H1 (cell line): ENCODE data around the gene COQ2. TPM values are rescaled to one million over a fixed set of nuclear protein-coding genes. Genes with fewer than 3 reads are reported as not detected.

Experiments
- CHD7 ChIP-seq: fragments of 300-600 bp; sonication (generic); IDR thresholded peaks from 2 replicates; pipeline ENCODE4 v1.7.1; 2012; ENCODE audit warnings: low read length, moderate library complexity, mild to moderate bottlenecking, inconsistent platforms; ENCODE audit not compliant: insufficient replicate concordance
- NANOG ChIP-seq: IDR thresholded peaks from 2 replicates; pipeline ENCODE4 v1.6.1; 2011; ENCODE audit warnings: low read length, low read depth, mild to moderate bottlenecking, inconsistent platforms; ENCODE audit not compliant: insufficient read depth, poor library complexity, severe bottlenecking
- TAF1 ChIP-seq: IDR thresholded peaks from 2 replicates; pipeline ENCODE4 v1.6.1; 2011; ENCODE audit warnings: mild to moderate bottlenecking, low read depth, low read length
- polyA plus RNA-seq, 7 experiments: library from polyadenylated mRNA; depleted of rRNA in 3 of 7; stranded (reverse) in 5 of 7; unstranded in 2 of 7; fragments of >200 nt in 5 of 7; fragments of 200-250 nt in 2 of 7; gene quantifications; 1 replicate in 5 of 7; 2 replicates in 1 of 7; 4 replicates in 1 of 7; pipeline versions ENCODE4 v1.2.1 to v1.2.3, GENCODE V29; 2011 to 2013; ENCODE audit warnings: missing spikeins in 2 of 7, mixed read lengths in 2 of 7
- total RNA-seq: library from RNA; stranded (reverse); fragmentation: NEBNext Ultra II Directional; extraction: Animal tissue kit (Norgen Biotek cat#: 25700); gene quantifications from 2 replicates; pipeline ENCODE4 v1.2.1, GENCODE V29; 2021

The COQ2 gene
- total and polyA plus RNA-seq, 2 of the 8 experiments (the other 6 are each of a cell fraction or from before 2014, with no cell fraction given): 21.5 to 22.9 TPM

GRCh38 chr4:83308672-83309071, 24.1 kb upstream of the COQ2 start (continued):
- TF ChIP-seq CHD7 (no peak), TAF1 (no peak), NANOG (no peak)
